HG03280 (cell line): ENCODE data around the gene SIRPG.
"Not testable (repeated sequence)": the region's sequence is repeated elsewhere in the genome, so short reads cannot be mapped to it uniquely, and the experiment has no call there.

ENCODE experiments used
- ATAC-seq: cut with Tn5 transposase; IDR thresholded peaks from one replicate; pipeline ENCODE4 v1.9.1; 2021; ENCODE audit warnings: mild to moderate bottlenecking, moderate library complexity; ENCODE audit not compliant: unreplicated experiment

SIRPG gene

GRCh38 chr20:1672728-1673127 lies 15.1 kb upstream of the SIRPG start:
- ATAC-seq, result no peak

DNA sequence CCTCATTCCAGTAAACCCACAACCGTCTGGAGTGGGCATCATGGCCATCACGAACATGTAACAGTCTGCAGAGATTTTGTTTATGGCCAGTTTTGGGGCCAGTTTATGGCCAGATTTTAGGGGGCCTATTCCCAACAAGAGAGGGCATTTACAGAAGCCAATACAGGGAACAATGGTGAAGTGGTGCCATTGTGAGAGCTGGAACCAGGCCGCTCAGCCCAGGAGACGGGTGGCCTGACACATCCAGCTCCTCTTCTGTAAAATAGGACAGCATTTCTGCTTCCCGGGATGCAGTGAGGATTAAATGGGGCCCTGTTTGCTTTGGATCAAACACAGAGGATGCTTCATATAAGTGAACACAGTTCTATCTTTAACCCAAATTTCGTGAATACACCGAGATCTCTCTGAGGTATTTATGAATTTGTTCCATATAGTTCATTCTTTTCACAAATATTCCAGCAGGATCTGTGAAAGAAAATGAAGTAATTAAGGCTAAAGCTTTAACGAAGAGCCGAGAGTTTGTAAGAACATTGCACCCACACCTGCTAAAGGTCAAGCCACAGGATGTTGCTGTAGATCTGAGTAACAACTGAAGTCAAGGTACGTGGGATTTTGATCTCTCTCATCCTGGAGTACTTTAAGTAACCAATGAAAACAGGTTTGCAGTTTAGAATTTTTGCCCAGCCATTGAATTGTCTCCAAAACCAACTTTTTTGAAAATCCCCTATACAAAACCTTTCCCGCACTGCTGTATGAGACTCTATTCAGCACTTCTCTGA lies 14.5 kb upstream of the SIRPG start:
- ATAC-seq, result no peak

- no peak for ATAC-seq
Observed at GRCh38 chr20:1669304-1669703, 11.7 kb upstream of the SIRPG start.

DNA sequence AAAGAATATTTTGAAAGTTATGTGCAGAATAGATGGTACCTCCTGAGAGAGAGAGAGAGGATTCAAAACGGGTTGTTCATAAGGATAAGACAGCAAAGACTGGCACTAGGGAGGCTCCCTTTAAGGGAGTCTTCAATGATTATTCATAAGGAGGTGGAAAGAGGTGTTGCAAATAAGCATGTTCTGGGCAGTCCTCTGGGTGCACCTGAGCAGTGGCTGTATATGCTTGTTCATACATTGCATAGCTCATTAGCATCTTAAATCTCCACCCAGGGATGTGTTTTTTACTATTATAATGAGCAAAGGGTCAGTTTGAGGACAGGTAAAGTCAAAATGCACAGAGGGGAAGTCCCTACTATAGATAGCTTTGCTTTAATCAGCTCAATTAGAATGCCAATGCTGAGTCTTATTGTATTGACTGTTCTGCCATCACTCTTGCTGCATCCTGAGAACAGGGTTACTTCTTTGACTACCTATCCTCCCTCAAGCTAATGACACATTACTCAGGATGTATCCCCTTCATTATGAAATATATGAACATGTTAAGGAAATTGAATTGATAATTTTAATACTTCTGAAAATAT lies 10.0 kb upstream of the SIRPG start:
- ATAC-seq, result no peak

- ATAC-seq, result no peak
Observed at GRCh38 chr20:1666802-1667201, 9.2 kb upstream of the SIRPG start.

- ATAC-seq, result no peak
Observed at GRCh38 chr20:1665345-1665744, 7.8 kb upstream of the SIRPG start.

DNA sequence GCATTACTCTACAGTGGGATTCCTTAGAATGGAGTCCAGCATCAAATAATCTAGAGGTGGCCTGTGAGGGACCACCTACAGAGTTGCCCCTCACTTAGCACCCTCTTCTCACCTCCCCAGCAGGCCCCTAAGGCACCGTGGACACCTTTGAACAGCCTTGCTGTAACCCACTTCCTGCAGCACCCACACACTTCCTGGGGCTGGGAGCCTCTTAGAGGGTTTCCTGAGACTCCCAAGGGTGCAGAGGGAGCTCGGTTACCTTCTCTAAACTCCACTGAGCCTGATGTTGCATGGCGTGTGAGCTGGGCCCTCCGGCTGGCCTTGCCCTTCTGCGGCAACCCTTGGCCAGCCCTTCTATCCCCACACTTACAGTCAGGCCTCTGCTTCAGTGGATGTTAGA lies 7.3 kb upstream of the SIRPG start:
- no peak for ATAC-seq

DNA sequence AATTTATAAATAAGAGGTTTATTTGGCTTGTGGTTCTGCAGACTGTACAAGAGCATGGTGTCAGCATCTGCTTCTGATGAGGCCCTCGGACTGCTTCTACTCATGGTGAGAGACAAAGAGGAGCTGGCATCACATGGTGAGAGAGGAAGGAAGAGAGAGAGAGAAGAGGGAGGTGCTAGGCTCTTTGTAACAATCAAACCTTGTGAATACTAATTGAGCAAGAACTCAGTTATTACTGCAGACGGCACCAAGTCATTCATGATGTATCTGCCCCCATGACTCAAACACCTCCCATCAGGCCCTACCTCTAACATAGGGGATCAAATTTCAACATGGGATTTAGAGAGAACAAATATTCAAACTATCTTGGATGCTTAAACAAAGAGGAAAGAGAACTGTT lies 6.3 kb upstream of the SIRPG start:
- no peak for ATAC-seq

- no peak for ATAC-seq
Observed at GRCh38 chr20:1661542-1662299, 4.1 kb upstream of the SIRPG start.

DNA sequence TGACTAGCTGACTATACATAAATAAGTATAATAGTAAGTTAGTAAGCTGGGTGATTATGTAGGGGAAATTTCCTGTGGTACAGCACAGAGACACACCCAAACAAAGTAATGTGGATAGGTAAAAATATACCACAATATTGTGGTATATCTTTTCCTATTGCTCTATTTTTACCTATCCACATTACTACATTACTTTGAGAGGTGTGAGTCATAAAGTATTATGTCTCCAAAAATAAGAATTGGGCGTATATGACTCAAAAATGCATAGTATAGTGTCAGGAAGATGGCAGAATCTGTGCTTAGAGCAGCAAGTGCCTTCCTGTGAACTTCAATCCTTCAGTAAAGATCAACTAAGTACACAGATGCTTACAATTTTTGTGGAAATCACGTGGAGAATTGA lies 2.7 kb upstream of the SIRPG start:
- ATAC-seq, result no peak

GRCh38 chr20:1656844-1657243 lies 735 bp downstream of the SIRPG start:
- ATAC-seq, result no peak

- ATAC-seq, result no peak
Observed at GRCh38 chr20:1654996-1655395, 2.6 kb downstream of the SIRPG start.

GRCh38 chr20:1652960-1653359 lies 4.6 kb downstream of the SIRPG start:
- ATAC-seq, result no peak

DNA sequence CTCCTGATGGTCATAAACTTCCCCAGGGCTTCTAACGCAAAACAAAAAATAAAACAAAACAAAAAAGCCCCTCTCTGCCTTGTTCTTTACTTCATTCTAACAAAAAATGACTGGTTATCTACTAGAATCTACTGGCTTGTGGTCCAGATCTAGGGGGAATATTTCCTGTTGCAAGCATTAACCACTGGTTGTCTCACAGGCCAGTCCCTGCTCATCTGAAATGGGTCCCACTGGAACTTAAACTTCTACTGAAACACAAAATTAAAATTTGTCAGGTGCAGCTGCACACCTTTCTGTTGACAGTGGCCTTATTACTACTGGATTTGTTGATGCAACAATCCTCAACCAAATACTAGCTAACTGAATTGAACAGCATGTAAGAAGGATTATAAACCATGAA lies 5.5 kb downstream of the SIRPG start:
- no peak for ATAC-seq

- ATAC-seq, result no peak
Observed at GRCh38 chr20:1651268-1652058, 6.1 kb downstream of the SIRPG start.

GRCh38 chr20:1648101-1648500 lies 9.5 kb downstream of the SIRPG start:
- ATAC-seq, result no peak

DNA sequence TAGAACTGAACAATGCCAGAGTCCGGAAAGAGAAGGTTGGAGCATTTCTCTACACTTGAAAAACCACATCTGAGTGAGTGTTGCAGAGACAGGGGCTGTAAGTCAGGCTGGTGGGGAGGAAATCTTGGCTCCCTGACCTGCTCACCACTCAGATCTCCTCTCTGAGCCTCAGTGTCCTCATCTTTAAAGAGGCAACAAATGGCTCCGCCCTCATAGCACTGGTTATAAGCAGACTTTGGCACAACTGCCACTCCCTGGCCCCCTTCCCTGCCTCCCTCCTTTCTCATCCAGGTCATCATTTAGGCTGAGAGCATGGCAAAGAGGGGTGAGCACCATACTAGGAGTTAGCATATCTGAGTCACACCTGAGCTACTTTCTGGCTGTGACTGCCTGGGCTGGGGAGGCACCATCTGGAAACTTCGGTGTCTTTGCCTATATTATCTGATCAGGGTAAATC lies 10.6 kb downstream of the SIRPG start:
- no peak for ATAC-seq

GRCh38 chr20:1644101-1644962 lies 13.2 kb downstream of the SIRPG start:
- ATAC-seq, result no peak

DNA sequence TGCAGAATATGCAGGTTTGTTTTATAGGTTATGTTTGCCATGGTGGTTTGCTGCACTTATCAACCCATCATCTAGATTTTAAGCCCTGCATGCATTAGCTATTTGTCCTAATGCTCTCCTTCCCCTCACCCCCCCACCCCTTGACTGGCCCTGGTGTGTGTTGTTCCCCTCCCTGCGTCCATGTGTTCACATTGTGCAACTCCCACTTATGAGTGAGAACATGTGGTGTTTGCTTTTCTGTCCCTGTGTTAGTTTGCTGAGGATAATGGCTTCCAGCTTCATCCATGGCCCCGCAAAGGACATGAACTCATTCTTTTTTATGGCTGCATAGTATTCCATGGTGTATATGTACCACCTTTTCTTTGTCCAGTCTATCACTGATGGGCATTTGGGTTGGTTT lies 18.9 kb downstream of the SIRPG start:
- ATAC-seq, result not testable (repeated sequence)

- no peak for ATAC-seq
Observed at GRCh38 chr20:1637755-1638154, 19.8 kb downstream of the SIRPG start.
